GM12874 (cell line): ENCODE measurements around the gene TRAPPC2L.

Experiments used
- TF ChIP-seq, protein P1 (sequence below): IDR thresholded peaks from 2 replicates; pipeline ENCODE4 v1.5.1; 2011; ENCODE audit warnings: low read depth, mild to moderate bottlenecking, control low read depth, low read length, moderate library complexity; ENCODE audit not compliant: insufficient read depth

The TRAPPC2L gene

DNA sequence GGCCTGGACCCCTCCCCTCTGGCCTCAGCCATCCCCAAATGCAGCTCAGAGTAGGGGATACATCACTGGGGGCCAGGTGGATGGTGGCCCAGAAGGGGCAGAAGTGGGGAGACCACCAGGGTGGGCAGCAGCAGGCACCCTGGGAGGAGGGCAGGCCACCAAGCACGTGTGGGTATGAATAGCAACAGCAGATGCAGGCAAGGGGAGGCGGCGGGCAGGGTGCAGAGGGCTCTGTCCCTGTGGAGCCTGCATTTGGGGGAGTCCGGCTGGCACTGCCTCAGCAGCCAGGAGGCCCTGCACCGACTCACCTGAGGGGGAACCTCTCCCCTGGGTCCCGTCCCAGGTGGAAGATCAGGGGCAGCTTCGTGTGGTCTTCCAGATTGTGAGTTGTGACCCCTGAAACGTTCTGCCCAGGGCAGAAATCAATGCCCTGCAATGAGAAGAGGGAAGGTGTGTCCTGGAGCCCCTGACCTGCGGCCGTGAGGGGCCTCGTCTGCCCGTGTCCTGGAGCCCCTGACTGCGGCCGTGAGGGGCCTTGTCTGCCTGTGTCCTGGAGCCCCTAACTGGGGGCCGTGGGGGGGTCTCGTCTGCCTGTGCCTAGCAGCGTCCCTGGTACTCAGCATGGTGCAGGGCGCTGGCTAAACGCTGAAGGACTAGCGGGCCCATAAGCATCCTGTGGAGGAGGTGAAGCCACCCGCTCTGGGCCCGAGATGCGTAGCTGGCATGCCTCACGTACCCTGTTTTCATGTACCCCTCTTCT lies 34.5 kb upstream of the TRAPPC2L start:
- TF ChIP-seq, protein P1, sequence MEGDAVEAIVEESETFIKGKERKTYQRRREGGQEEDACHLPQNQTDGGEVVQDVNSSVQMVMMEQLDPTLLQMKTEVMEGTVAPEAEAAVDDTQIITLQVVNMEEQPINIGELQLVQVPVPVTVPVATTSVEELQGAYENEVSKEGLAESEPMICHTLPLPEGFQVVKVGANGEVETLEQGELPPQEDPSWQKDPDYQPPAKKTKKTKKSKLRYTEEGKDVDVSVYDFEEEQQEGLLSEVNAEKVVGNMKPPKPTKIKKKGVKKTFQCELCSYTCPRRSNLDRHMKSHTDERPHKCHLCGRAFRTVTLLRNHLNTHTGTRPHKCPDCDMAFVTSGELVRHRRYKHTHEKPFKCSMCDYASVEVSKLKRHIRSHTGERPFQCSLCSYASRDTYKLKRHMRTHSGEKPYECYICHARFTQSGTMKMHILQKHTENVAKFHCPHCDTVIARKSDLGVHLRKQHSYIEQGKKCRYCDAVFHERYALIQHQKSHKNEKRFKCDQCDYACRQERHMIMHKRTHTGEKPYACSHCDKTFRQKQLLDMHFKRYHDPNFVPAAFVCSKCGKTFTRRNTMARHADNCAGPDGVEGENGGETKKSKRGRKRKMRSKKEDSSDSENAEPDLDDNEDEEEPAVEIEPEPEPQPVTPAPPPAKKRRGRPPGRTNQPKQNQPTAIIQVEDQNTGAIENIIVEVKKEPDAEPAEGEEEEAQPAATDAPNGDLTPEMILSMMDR, result no peak

DNA sequence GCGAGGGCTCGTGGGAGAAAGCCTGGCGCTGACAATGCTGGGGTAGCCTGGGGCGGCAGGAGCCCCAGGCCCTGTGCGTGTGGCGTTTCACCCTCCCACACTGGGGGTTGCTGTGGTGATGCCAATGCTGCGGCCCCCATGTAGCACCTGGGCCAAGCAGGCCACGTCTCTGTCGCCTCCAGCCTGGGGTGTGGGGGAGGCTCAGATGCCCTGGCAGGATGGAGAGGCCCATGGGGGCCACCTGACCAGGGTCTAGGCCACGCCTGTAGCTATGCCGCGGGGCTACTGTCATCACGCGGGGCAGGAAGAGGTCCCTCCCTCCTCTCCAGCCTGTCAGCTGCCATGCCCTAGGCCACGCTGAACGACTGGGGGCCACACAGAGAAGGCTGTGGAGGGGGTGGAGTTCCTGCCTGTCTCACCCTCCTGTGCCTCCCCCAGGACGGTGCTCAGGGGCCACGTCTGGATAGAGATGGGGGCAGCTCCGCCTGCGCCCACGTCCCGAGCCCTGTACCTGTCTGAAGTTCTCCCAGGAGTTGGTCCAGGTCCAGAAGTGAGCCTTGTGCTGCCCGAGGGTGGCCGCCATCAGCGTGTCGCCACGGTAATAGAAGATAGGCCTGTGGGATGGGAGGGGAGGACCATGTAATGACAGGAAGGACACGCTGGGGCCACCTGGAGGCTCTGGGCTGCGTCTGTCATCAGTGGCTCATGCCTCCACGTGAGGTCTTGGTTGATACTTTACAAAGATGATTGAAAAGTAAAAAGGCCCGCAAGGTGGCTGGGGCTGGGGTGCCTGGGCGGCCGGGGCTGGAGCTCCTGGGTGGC lies 32.5 kb upstream of the TRAPPC2L start:
- TF ChIP-seq, protein P1, result no peak

DNA sequence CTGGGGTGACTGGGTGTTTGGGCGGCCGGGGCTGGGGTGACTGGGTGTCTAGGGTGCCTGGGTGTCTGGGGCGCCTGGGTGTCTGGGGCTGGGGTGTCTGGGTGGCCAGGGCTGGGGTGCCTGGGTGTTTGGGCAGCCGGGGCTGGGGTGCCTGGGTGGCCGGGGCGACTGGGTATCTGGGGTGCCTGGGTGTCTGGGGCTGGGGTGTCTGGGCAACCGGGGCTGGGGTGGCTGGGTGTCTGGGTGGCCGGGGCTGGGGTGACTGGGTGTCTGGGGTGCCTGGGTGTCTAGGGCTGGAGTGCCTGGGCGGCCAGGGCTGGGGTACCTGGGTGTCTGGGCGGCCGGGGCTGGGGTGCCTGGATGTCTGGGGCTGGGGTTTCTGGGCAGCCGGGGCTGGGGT lies 31.8 kb upstream of the TRAPPC2L start:
- TF ChIP-seq, protein P1, result no peak

DNA sequence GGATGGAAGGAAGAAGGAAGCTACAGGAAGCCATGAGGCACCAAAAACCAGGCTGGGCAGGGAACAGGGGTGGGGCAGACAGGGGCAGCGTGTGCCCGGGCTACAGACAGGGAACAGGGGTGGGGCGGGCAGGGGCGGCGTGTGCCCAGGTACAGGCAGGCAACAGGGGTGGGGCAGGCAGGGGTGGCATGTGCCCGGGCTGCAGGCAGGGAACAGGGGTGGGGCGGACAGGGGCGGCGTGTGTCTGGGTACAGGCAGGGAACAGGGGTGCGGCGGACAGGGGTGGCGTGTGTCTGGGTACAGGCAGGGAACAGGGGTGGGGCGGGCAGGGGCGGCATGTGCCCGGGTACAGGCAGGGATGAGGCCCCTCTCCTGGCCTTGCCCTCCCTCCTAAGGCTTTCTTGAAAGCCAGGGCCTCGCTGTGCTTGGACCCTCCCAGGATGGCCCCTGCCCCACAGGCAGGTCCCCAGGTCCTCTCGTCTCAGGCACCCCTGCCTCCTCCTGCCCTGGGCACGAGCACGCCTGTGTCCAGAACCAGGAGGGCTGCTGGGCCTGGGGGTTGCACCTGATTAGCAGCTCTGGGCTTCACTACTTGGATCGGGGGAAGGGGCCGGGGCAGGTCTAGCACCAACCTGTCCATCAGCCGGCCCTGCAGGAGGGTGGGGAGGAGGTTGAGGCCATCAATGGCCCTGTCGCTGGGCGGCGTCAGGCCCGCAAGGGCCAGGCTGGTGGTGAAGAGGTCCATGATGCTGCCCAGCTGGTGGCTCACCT lies 30.7 kb upstream of the TRAPPC2L start:
- TF ChIP-seq, protein P1, result no peak

DNA sequence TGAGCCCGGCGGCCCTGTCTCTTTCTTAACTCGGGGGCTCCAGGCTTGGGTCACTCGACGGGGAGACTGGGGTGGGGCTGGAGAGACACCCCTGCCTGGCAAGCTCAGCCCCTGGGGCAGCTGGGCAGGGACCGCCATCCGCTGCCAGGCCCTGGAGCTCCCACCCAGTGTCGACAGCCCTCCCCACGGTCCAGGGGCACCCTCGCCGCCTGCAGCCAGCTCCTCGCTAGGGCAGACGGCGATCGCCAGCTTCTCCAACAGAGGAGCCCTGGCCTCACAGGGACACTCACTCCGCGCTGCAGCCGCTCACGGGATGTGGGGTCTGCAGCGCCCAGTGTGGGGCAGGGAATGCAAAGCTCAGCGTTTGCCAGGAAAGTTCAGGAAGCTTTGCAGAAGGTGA lies 29.2 kb upstream of the TRAPPC2L start:
- TF ChIP-seq, protein P1, result no peak

DNA sequence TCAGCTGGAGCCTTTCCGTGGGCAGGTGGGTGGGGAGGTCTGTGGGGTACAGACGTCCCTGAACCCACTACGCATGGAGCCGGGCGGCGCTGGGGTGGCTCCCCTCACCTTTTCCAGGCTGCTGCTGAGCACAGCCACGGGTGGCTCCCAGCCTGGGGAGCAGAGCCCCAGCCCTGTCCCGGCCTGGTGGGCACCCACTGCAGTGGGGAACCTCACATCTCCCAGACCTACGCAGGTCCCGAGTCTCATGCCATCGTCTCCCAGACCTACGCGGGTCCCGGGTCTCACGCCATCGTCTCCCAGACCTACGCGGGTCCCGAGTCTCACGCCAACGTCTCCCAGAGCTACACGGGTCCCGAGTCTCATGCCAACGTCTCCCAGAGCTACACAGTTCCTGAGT lies 28.2 kb upstream of the TRAPPC2L start:
- TF ChIP-seq, protein P1, result no peak

DNA sequence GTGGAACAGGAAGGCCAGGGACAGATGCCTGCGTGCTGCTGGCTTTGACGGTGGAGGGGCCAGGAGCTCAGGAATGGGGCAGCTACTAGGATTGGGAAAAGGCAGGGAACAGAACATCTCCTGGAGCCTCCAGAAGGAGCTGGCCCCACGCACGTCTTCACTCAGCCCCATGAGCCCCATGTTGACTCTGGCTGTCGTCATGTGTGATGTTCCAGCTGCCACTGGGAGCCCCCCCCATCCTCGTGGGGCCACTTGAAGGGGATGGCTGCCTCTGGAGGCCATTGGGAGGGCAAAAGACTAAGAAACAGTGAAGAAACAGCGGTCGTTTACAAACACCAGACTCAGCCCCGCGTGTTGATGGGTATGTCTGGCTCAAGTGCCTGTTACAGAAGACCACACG lies 26.7 kb upstream of the TRAPPC2L start:
- TF ChIP-seq, protein P1, result no peak
